Fibroblast of mammary gland (primary cell): ENCODE data around the gene STK11IP.

Experiments used
- DNase-seq: peaks from one replicate; pipeline ENCODE4 v3.0.0-alpha.2; 2010; ENCODE audit warnings: low read depth
- H3K4me3 ChIP-seq: 2 replicates; pipeline ENCODE4 v1.5.1; 2011; ENCODE audit warnings: low read depth, mild to moderate bottlenecking, low read length, moderate library complexity; ENCODE audit not compliant: control insufficient read depth
- TF ChIP-seq, protein P1 (sequence below): conservative IDR thresholded peaks from 2 replicates; pipeline ENCODE4 v1.5.1; 2011; ENCODE audit warnings: low read depth, low read length, inconsistent platforms; ENCODE audit not compliant: control insufficient read depth, insufficient read depth

STK11IP gene

DNA sequence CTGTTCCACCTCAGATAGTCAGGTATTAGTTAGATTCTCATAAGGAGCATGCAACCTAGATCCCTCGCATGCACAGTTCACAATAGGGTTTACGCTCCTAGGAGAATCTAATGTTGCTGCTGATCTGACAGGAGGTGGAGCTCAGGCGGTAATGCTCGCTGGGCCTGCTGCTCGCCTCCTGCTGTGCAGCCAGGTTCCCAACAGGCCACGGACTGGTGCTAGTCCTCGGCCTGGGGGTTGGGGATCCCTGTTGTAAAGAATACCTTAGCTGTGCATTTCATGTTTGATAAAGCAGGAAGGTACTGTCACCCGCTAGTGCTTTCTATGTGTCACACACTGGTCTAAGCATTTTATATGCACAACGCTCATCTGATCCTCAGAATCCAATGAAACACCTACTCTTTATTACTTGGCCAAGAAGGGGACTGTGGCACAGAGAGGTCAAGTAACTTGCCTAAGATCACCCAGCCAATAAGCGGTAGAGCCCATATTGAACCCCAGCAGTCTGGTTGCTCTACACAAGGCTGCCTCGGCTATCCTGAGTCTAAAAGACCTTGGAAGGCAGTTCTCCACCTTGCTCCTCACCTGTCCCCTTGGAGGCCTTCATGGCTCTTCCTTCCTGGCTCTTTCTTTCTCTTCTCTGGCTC is 65.6 kb downstream of the STK11IP start:
- TF ChIP-seq, protein P1, sequence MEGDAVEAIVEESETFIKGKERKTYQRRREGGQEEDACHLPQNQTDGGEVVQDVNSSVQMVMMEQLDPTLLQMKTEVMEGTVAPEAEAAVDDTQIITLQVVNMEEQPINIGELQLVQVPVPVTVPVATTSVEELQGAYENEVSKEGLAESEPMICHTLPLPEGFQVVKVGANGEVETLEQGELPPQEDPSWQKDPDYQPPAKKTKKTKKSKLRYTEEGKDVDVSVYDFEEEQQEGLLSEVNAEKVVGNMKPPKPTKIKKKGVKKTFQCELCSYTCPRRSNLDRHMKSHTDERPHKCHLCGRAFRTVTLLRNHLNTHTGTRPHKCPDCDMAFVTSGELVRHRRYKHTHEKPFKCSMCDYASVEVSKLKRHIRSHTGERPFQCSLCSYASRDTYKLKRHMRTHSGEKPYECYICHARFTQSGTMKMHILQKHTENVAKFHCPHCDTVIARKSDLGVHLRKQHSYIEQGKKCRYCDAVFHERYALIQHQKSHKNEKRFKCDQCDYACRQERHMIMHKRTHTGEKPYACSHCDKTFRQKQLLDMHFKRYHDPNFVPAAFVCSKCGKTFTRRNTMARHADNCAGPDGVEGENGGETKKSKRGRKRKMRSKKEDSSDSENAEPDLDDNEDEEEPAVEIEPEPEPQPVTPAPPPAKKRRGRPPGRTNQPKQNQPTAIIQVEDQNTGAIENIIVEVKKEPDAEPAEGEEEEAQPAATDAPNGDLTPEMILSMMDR = no peak
- no peak for DNase-seq
- no peak overlapping the region for H3K4me3 ChIP-seq

DNA sequence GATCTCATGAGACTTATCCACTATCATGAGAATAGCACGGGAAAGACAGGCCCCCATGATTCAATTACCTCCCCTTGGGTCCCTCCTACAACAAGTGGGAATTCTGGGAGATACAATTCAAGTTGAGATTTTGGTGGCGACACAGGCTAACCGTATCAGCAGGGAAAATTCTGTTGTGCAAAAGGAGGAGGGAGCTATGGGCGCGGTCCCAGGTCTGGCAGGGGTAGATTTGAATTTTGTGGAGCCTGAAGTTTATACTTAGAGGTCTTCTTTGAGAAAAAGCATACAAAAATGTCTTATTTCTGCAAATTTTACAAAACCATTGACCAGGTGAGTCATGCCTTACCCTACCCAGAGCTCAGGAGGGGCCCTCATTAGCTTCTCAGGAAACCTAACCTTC is 66.4 kb downstream of the STK11IP start:
- no peak for DNase-seq
- TF ChIP-seq, protein P1 = no peak
- H3K4me3 ChIP-seq = no peak overlapping the region

GRCh38 chr2:219664944-219665343 is 67.3 kb downstream of the STK11IP start:
- H3K4me3 ChIP-seq = no peak overlapping the region
- TF ChIP-seq, protein P1 = no peak
- peak; percentile 54 for DNase-seq

DNA sequence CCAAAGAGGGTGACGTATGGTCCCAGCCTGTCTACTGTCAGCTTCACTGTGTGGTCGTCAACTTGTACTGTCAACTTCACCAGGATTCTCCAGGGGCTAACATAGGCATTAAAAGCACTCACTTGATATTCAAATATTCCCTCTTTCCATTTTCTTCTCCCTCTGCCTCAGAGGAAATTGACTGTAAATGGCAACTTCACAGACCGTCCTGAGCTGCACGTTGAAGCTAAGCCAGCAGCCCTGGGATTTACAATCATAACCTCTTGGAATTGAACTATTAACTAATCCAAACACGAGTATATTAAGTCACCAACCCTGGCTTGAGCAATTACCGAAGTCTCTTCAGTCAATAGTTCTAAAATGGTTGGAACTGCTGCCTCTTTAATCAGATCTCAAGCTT is 68.3 kb downstream of the STK11IP start:
- no peak overlapping the region for H3K4me3 ChIP-seq
- TF ChIP-seq, protein P1 = no peak
- no peak for DNase-seq
